Activated B cell treated with CpG ODN at 0.5 μM for 24 hours (primary cell): ENCODE results near the gene ARL4D. TPM values are rescaled to one million over a fixed set of nuclear protein-coding genes. Genes with fewer than 3 reads are reported as not detected.

Experiments
- ATAC-seq: fragments of 200-7000 bp; cut with Tn5 transposase; one replicate; pipeline ENCODE4 v1.10.0; 2021; ENCODE audit warnings: low read depth, mild to moderate bottlenecking, moderate library complexity
- CTCF ChIA-PET: fragments of 350-600 bp; sonication (Branson Sonifier 250); formaldehyde crosslinking; loops from one replicate; lab custom pipeline; 2021; ENCODE audit warnings: antibody characterized with exemption; lab: Charles Lee
- POLR2A ChIA-PET: fragments of 350-600 bp; sonication (Branson Sonifier 250); formaldehyde crosslinking; loops from one replicate; lab custom pipeline; 2021; ENCODE audit warnings: antibody characterized with exemption; lab: Charles Lee
- DNase-seq: peaks from one replicate; pipeline ENCODE4 v3.0.0; 2022
- H3K27ac Mint-ChIP-seq: one replicate; pipeline ENCODE4 v1.8.0; 2020; ENCODE audit warnings: mixed read lengths
- H3K27me3 Mint-ChIP-seq: one replicate; pipeline ENCODE4 v1.8.0; 2021; ENCODE audit warnings: mixed read lengths
- H3K36me3 Mint-ChIP-seq: one replicate; pipeline ENCODE4 v1.8.0; 2021; ENCODE audit warnings: low read depth, mixed read lengths
- H3K4me1 Mint-ChIP-seq: one replicate; pipeline ENCODE4 v1.8.0; 2021; ENCODE audit warnings: mixed read lengths
- H3K4me3 Mint-ChIP-seq: one replicate; pipeline ENCODE4 v1.8.0; 2020; ENCODE audit warnings: mild to moderate bottlenecking, mixed read lengths
- H3K9me3 Mint-ChIP-seq: one replicate; pipeline ENCODE4 v1.8.0; 2020; ENCODE audit warnings: mixed read lengths
- CTCF ChIP-seq: fragments of 200-600 bp; IDR thresholded peaks from one replicate; pipeline ENCODE4 v1.8.0; 2022; ENCODE audit warnings: antibody characterized with exemption, mild to moderate bottlenecking
- intact Hi-C: fragments of 100-400 bp; cut with micrococcal nuclease; formaldehyde crosslinking; loops from one replicate; pipeline ENCODE4 v1.15.1; 2024
- total RNA-seq: library from RNA; stranded (reverse); gene quantifications from 2 replicates; pipeline ENCODE4 v1.2.3, GENCODE V29; 2022

Gene ARL4D
- total RNA-seq, 1 donor from 2014 or later: 5.8 TPM

DNA sequence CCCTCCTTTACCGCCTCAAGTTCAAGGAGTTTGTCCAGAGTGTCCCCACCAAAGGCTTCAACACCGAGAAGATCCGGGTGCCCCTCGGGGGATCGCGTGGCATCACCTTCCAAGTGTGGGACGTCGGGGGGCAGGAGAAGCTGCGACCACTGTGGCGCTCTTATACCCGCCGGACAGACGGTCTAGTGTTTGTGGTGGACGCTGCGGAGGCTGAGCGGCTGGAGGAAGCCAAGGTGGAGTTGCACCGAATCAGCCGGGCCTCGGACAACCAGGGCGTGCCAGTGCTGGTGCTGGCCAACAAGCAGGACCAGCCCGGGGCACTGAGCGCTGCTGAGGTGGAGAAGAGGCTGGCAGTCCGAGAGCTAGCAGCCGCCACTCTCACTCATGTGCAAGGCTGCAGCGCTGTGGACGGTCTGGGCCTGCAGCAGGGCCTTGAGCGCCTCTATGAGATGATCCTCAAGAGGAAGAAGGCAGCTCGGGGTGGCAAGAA lies 1.1 kb downstream of the ARL4D start:
- Mint-ChIP-seq H3K9me3 (no peaks in the 10 kb centered on the region), H3K4me1 (peaks cover 57% of the 10 kb centered on the region), H3K36me3 (peaks cover 2% of the 10 kb centered on the region), H3K27me3 (no peaks in the 10 kb centered on the region), H3K27ac (peak overlapping the region; percentile 87), H3K4me3 (peak overlapping the region; percentile 93)
- ATAC-seq: no peak
- TF ChIP-seq CTCF: no peak
- CTCF ChIA-PET: interaction anchor here (1.0 to 7.3 kb wide), 2 partner anchors 28 to 84 kb away, joined by 3 to 110 read pairs; partner anchors contain the start of gene DHX8
- POLR2A ChIA-PET: interaction anchor here (0.7 to 8.4 kb wide), 6 partner anchors 12 to 1104 kb away, joined by 3 to 115 read pairs (median 42); partner anchors contain the start of gene DHX8
- DNase-seq: no peak
- intact Hi-C loops: loop anchor here (10.0 kb wide), 1 partner anchor 1535 kb away; the partner anchor contains the start of gene KLHL11

GRCh38 chr17:43400943-43401717 lies 2.3 kb downstream of the ARL4D start:
- ATAC-seq (no peak), DNase-seq (no peak)
- ChIA-PET POLR2A (interaction anchor here (0.7 to 7.4 kb wide), 6 partner anchors 13 to 1103 kb away, joined by 3 to 115 read pairs (median 8); partner anchors contain the start of gene DHX8), CTCF (interaction anchor here (0.9 to 1.0 kb wide), 2 partner anchors 82 to 366 kb away, joined by 4 to 6 read pairs; partner anchors contain the start of gene DHX8)
- Mint-ChIP-seq H3K27ac (peak overlapping the region; percentile 65), H3K36me3 (peaks cover 2% of the 10 kb centered on the region), H3K4me1 (peaks cover 49% of the 10 kb centered on the region), H3K9me3 (no peaks in the 10 kb centered on the region), H3K4me3 (peak overlapping the region; percentile 64), H3K27me3 (peaks cover 1% of the 10 kb centered on the region)
- intact Hi-C loops: no loop called here
- TF ChIP-seq CTCF: no peak

- CTCF ChIA-PET: interaction anchor here (0.9 to 1.4 kb wide), 2 partner anchors 8 to 365 kb away, joined by 4 to 7 read pairs; no protein-coding TSS in a partner anchor
- Mint-ChIP-seq H3K9me3 (no peaks in the 10 kb centered on the region), H3K27ac (no peak overlapping the region), H3K36me3 (peaks cover 2% of the 10 kb centered on the region), H3K4me3 (no peak overlapping the region), H3K27me3 (peaks cover 1% of the 10 kb centered on the region), H3K4me1 (peaks cover 42% of the 10 kb centered on the region)
- ATAC-seq: no peak
- POLR2A ChIA-PET: interaction anchor here (0.6 to 7.4 kb wide), 2 partner anchors 14 to 34 kb away, joined by 3 to 115 read pairs; no protein-coding TSS in a partner anchor
- intact Hi-C loops: no loop called here
- TF ChIP-seq CTCF: no peak
- no peak for DNase-seq
These were observed 3.3 kb downstream of the ARL4D start for GRCh38 chr17:43402078-43402477.

- Mint-ChIP-seq H3K9me3 (no peaks in the 10 kb centered on the region), H3K27me3 (peaks cover 4% of the 10 kb centered on the region), H3K4me1 (peaks cover 38% of the 10 kb centered on the region), H3K27ac (peak overlapping the region; percentile 30), H3K4me3 (no peak overlapping the region), H3K36me3 (peaks cover 2% of the 10 kb centered on the region)
- DNase-seq: no peak
- ATAC-seq: no peak
- intact Hi-C loops: no loop called here
- CTCF ChIA-PET: interaction anchor here (1.4 kb wide), 1 partner anchor 8 kb away, joined by 7 read pairs; no protein-coding TSS in a partner anchor
- TF ChIP-seq CTCF: no peak
- POLR2A ChIA-PET: interaction anchor here (0.6 to 7.4 kb wide), 2 partner anchors 14 to 34 kb away, joined by 3 to 115 read pairs; no protein-coding TSS in a partner anchor
These were observed 3.8 kb downstream of the ARL4D start for GRCh38 chr17:43402567-43402966.
